Lower leg skin (tissue), 3 donors: ENCODE measurements around the gene NPR2.

Experiments
- CTCF ChIP-seq, 3 donors: fragments of 450-650 bp; IDR thresholded peaks; one replicate each; pipeline ENCODE4 v1.5.1; 2016; ENCODE audit warnings: antibody characterized with exemption in 3 of 3, mild to moderate bottlenecking in 3 of 3, moderate library complexity in 2 of 3
- POLR2A ChIP-seq, 2 donors: fragments of 450-650 bp; IDR thresholded peaks; one replicate each; pipeline ENCODE4 v1.6.1; 2016 to 2017; ENCODE audit warnings: antibody characterized with exemption in 2 of 2, mild to moderate bottlenecking in 1 of 2, moderate library complexity in 1 of 2

GRCh38 chr9:35771943-35772342, 19.4 kb upstream of the NPR2 start:
- TF ChIP-seq CTCF (IDR thresholded peaks at IDR 0.05), result no peak
- no peak for TF ChIP-seq POLR2A (IDR thresholded peaks at IDR 0.05)
